Measurements from ENCODE around the gene CCL1. TPM values are rescaled to one million over a fixed set of nuclear protein-coding genes. Genes with fewer than 3 reads are reported as not detected.

Gene CCL1
- total RNA-seq, 4 donors from 2014 or later, result not detected

DNA sequence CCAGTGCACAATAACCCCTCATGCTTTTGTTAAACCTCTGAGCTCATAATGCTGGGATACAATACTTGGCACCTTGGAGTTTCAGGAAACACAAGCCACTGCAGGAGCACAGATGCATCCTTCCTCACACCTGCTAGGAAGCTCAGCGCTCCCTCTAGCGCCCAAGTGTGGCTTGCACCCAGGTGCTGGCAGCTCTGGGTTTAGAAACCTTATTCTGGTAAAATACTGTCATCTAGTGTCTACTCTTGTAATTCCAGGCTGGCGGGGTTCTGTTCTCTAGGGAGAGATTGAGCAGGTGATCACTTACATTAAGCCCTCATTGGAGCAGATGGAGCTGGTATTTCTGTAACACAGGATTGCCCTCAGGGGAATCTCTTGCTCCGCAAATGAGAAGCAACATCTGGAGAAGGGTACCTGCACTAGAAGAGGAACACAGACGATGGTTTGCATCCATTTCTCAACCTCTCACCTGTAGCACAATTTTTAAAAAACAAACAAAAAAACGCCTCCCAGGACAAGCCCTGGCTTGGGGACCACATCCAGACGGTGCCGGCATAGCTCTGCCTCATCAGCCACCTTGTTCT lies 1.5 kb downstream of the CCL1 start:
- Histone ChIP-seq H3K4me1 (no peaks in the 10 kb centered on the region), H3K27me3 (no peaks in the 10 kb centered on the region), H3K4me3 (replicated peaks in 1 of 3) (no peak overlapping the region), H3K36me3 (no peaks in the 10 kb centered on the region), H3K9me3 (no peaks in the 10 kb centered on the region), H3K27ac (no peak overlapping the region)
- DNase-seq, result peak; percentile 90 to 91
- TF ChIP-seq CTCF (IDR thresholded peaks at IDR 0.05), result peak; percentile 91 to 100 (median 100)
- TF ChIP-seq POLR2A (IDR thresholded peaks at IDR 0.05), result no peak
- intact Hi-C loops (cut with DNase I), result loop anchor here (2.0 to 5.0 kb wide), 2 partner anchors 49 to 163 kb away; no protein-coding TSS in a partner anchor
- WGBS, 2 donors, result 15 to 31% methylated on average over 8 of the region's 8 CpGs

- Histone ChIP-seq H3K4me3 (replicated peaks in 1 of 3) (no peak overlapping the region), H3K27ac (no peak overlapping the region), H3K36me3 (no peaks in the 10 kb centered on the region), H3K9me3 (no peaks in the 10 kb centered on the region), H3K27me3 (no peaks in the 10 kb centered on the region), H3K4me1 (no peaks in the 10 kb centered on the region)
- DNase-seq, result no peak
- TF ChIP-seq POLR2A (IDR thresholded peaks at IDR 0.05) (no peak), CTCF (IDR thresholded peaks at IDR 0.05) (no peak)
- intact Hi-C loops (cut with DNase I), result loop anchor here (5.0 kb wide), 1 partner anchor 48 kb away; no protein-coding TSS in a partner anchor
- 77 to 86% methylated on average over 10 to 11 of the region's 11 CpGs for WGBS, 2 donors
These were observed 2.3 kb downstream of the CCL1 start for GRCh38 chr17:34360601-34361270.

DNA sequence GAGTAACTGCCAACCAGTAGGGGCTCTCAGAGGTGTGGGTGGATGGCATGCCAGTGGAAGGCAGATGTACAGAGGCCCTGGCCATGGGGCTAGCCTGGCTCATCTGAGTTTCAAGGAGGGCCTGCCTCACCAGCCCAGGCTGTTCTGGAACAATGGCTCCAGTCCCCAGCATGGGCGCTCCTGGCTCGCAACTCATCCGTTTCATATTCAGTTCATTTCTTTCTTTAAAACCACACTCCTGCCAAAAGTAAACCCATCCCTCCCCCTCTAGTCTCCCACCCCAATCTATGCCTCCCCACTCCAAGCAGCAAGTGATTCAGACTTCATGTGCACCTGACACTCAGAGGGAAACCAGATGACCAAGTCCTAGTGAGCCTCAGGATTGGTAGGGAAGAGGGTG lies 4.4 kb downstream of the CCL1 start:
- Histone ChIP-seq H3K4me3 (replicated peaks in 1 of 3) (no peak overlapping the region), H3K27ac (no peak overlapping the region), H3K36me3 (no peaks in the 10 kb centered on the region), H3K4me1 (no peaks in the 10 kb centered on the region), H3K27me3 (no peaks in the 10 kb centered on the region), H3K9me3 (no peaks in the 10 kb centered on the region)
- no peak for TF ChIP-seq POLR2A (IDR thresholded peaks at IDR 0.05)
- WGBS, 2 donors, result 96% methylated on average over 3 of the region's 3 CpGs
- intact Hi-C loops (cut with DNase I), result no loop called here
- DNase-seq, result no peak

GRCh38 chr17:34357398-34357797 lies 5.6 kb downstream of the CCL1 start:
- no peaks in the 10 kb centered on the region for H3K4me1 ChIP-seq
- DNase-seq, result no peak
- no peaks in the 10 kb centered on the region for H3K36me3 ChIP-seq
- intact Hi-C loops (cut with DNase I), result no loop called here
- no peaks in the 10 kb centered on the region for H3K27me3 ChIP-seq
- no peaks in the 10 kb centered on the region for H3K9me3 ChIP-seq
- 76 to 80% methylated on average over 2 of the region's 2 CpGs for WGBS, 2 donors
- H3K4me3 ChIP-seq (replicated peaks in 1 of 3), result no peak overlapping the region
- H3K27ac ChIP-seq, result no peak overlapping the region
- TF ChIP-seq POLR2A (IDR thresholded peaks at IDR 0.05) (no peak), CTCF (IDR thresholded peaks at IDR 0.05) (no peak)

DNA sequence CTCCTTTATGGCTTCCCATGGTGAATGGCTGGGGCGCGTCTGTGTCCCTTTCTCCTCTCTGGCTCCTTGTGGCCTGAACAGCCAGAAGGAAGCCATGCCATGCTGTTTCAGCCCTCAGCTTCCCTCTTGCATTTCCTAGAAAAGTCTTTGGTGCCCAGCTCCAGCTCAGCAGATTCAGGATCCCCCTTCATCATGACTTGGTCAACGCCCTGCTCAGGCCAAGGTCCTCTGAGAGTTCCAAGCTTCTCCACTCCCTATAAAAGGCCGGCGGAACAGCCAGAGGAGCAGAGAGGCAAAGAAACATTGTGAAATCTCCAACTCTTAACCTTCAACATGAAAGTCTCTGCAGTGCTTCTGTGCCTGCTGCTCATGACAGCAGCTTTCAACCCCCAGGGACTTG lies 6.8 kb downstream of the CCL1 start, which contains the start of gene CCL13:
Gene CCL13, plus strand, starts transcription at position 287 of the 400 bp plus-strand sequence. Its CDS starts 47 bp downstream, at position 334.
- H3K4me3 ChIP-seq (replicated peaks in 1 of 3), result no peak within 1 kb of the TSS
- H3K4me1 ChIP-seq, result no peaks in the 10 kb centered on the region
- H3K9me3 ChIP-seq, result no peaks in the 10 kb centered on the region
- no peaks in the 10 kb centered on the region for H3K36me3 ChIP-seq
- WGBS, 2 donors, result 89 to 95% methylated on average over 5 of the region's 5 CpGs
- intact Hi-C loops (cut with DNase I), result no loop called here
- no peak within 1 kb of the TSS for H3K27ac ChIP-seq
- TF ChIP-seq POLR2A (IDR thresholded peaks at IDR 0.05) (no peak), CTCF (IDR thresholded peaks at IDR 0.05) (no peak)
- no peaks in the 10 kb centered on the region for H3K27me3 ChIP-seq
- no peak for DNase-seq
